ENCODE results near the gene MCTS1.
"Not testable (repeated sequence)": the region's sequence is repeated elsewhere in the genome, so short reads cannot be mapped to it uniquely, and the experiment has no call there.

The MCTS1 gene
- 38.3 to 48.1 reads per million in 2 donors for total RNA-seq

DNA sequence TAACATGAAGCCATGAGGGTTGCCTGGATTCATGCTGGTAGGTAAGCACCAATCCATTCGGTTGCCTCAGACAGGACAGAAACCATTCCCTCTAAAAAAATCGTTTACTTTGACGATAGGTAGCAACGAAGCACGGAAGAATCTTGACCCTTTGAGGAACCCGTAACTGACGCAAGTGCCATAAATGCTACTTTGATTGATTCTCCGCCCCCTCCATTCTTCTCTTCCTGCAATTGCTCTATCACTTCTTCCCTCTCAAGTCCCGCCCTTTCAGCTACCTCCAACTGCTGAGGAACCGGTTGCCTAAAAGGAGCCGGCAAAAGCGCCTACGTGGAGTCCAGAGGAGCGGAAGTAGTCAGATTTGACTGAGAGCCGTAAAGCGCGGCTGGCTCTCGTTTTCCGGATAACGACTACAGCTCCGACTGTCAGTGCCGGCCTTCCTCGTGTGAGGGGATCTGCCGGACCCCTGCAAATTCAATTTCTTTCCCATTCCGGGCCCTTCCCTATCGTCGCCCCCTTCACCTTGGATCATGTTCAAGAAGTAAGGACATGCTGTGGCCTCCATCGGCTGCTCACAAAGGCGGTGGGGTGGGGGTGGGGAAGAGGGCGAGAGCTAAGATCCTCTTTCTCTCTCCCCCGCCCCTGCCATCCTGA lies at the start of gene MCTS1:
Gene MCTS1 (plus strand): TSS at position 395 of the 654 bp plus-strand sequence. CDS start 136 bp downstream, at position 531.
- no peak for DNase-seq

- DNase-seq: no peak
Observed at GRCh38 chrX:120556251-120556650, 47.6 kb upstream of the MCTS1 start.

GRCh38 chrX:120559804-120560203 lies 44.1 kb upstream of the MCTS1 start:
- no peak for DNase-seq

DNA sequence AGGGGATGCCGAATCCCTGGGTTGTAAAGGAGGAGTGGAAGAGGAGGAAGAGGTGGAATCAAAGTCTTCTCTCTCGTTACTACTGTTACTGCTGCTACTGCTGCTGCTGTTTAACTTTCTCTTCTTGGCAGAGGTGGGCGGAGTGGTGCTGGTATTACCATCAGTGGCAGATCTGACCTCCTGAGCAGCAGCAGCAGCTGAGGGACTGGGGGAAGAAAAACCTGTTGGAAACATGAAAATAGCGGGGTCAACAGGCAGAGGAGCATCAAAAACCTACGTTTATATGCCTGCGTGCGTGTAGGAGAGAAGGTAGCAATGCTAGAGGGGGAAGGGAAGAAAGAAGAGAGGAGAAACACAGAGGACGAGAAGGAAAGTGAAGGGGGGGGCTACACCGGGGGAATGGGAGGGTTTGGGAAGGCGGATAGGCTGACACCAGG lies 43.5 kb upstream of the MCTS1 start:
- no peak for DNase-seq

GRCh38 chrX:120560842-120561633 lies 42.9 kb upstream of the MCTS1 start, which contains the start of gene CUL4B:
Gene CUL4B (minus strand): TSS chrX:120560962. CDS start chrX:120560638, 324 bp downstream.
- peak; percentile 87 for DNase-seq

DNA sequence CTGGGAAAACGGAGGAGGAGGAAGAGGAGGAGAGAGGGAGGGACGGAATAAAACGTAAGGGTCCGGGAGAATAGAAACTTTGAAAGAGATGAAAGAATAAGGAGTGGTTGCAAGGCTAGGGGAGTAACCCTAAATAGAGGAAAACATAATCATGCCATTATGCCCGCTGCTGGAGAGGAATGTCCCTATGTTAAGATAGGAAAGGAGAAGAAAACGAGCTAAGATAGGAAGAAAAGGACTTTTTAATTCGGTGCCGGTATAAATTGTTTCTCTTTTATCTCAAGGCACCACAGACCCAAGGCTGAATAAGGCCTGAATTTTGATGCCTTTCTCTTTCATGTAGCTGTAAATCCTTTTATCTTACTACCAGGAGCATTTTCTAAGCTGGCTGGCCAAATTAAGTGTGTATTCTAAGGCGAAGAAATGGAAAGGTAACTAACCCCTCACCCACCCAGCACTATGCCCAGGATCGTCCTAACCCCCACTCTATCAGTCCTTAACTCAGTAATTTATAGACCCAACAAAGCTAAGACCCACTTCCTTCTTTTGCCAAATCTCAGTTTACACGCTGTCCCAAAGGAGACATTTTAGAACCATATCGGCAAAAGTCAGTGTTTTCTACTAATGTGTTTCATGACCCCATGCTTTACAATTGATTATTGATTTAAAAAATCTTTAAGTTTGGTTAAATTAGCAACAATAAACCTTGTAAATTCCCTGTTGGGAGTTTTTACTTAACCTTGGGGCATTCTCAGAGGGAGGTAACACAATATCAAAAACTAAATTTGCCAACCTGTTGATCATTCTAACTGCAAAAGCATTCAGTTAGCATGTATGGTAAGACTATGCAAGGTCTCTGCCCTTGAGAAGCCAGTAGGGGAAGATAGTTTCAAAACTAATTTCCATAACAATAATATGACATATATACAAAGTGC lies 42.0 kb upstream of the MCTS1 start:
- DNase-seq: no peak

GRCh38 chrX:120562569-120562926 lies 41.4 kb upstream of the MCTS1 start:
- no peak for DNase-seq

GRCh38 chrX:120564925-120565324 lies 39.0 kb upstream of the MCTS1 start:
- no peak for DNase-seq

GRCh38 chrX:120566817-120567216 lies 37.1 kb upstream of the MCTS1 start:
- no peak for DNase-seq

DNA sequence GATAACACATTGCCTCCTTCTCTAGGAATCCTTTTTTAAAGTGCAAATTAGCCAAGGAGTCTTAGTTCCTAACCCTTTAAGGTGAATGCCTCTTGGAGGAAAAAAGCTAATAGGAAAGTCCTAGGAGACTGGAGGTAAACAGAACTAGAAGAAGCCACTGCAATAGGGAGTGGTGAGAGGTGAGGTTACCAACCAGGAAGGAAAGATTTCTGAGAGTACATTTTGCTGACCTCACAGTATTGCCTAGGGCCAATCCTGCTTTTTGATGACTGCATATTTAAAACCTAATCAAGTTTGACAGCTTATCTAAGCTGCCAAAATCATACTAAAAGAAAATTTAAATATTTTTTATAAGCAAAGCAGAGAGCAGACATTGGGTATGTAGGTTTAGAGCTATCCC lies 35.9 kb upstream of the MCTS1 start:
- no peak for DNase-seq

DNA sequence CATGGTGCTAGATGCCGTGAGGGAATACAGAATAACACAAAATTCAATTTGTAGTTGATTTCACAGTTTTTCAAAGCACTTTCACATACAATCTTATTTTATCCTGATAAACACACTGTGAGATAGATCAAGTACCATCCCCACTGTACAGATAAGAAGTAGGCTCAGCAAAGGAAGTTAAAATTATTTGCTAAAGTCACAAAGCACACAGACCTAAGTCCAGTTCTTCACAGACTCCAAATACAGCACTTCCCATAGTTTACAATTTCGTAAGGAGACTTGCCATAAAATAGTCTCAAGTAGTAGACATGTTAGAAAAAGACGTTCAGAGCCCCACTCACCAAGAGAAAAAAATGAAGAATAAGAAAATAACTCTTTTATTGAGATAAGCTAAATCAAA lies 35.3 kb upstream of the MCTS1 start:
- DNase-seq: no peak

DNA sequence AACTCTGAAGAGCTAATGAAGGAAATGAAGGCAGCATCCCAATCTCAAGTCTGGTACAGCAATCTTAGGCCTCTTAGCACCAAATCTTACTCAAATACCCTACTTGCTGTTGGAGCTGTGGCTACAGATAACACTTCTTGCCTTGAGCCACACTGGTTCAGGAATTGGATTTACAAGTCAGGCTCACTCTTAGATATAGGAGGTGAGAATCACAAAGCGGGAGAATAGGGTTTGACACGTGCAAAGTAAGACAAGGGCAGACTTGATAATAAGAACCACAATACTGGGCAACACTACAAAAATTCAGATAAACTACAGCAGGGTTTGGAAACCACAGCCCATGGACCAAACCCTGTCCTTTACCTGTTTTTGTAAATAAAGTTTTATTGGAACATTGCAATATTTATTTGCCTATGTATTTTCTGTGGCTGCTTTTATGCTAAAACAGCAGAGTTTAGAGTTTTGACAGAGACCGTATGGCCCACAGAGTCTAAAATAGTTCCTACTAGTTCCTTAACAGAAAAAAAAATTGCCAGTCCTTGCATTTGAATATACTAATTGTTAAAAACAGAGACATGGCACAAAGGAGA lies 33.8 kb upstream of the MCTS1 start:
- no peak for DNase-seq

DNA sequence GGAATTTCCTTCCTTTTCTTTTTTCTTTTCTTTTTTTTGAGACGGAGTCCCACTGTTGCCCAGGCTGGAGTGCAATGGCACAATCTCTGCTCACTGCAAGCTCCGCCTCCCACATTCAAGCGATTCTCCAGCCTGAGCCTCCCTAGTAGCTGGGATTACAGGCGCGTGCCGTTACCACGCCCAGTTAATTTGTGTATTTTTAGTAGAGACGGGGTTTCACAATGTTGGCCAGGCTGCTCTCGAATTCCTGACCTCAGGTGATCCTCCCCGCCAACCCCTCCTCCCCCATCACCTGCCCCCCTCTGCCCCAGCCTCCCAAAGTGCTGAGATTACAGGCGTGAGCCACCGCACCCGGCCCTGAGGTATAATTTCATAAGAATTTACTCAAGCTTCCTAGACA lies 30.1 kb upstream of the MCTS1 start:
- not testable (repeated sequence) for DNase-seq

DNA sequence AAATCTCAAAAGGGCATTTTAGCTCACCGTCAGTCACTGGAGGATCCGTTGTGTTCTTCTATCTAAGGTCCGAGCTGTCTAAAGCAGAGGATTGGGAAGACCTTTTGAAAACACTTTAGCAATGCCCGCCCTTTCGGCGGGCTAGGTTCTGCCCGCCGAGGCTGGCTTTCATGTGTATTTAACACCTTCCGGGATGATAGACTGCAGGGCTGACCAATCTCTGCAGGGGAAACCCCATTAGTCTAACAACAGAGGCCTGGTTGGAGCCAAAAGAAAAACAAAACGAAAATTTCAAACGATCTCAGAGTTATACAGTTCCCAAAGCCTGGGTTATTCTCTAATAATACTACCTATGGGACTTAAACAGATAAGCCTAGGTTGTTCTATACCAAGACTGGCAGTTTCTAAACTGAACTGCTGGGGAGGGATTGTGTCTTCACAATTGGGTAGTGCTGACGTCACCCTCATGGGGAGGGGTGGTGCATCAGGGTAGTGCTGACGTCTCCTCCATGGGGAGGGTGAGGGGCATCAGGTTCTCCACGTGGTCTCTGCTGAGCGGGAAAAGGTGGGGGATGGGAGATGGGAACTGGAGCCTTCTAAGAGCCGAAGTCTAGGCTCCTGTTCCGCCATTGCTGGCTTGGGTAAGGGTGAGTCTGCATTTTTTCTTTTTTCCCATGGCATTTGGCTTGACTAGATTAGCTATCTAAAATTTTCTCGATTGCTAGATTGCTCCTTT lies 28.4 kb upstream of the MCTS1 start:
- DNase-seq: no peak

GRCh38 chrX:120585702-120586101 lies 18.2 kb upstream of the MCTS1 start:
- no peak for DNase-seq

DNA sequence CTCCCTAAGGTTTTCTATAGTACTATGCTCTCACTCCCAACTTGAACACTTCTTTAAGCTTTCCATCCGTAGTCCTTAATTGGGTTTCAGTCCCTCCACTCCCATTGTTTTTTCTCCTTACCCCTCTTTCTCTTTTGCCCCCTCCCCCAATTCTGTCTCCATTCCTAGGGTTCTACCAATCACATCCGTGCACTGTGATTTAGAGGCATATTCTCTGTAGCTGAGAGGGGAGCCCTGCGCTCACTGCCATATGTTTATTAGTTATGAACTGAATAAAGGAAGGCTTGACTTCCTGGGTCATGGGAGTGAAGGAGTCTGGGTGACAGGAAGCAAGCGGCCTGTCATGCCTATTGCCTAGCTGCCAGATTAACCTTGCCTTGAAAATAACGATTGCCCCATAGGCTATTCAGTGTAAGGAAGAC lies 471 bp downstream of the MCTS1 start:
- DNase-seq: no peak

- no peak for DNase-seq
Observed at GRCh38 chrX:120612086-120612485, 8.2 kb downstream of the MCTS1 start.

- no peak for DNase-seq
Observed at GRCh38 chrX:120614816-120615215, 10.9 kb downstream of the MCTS1 start.

DNA sequence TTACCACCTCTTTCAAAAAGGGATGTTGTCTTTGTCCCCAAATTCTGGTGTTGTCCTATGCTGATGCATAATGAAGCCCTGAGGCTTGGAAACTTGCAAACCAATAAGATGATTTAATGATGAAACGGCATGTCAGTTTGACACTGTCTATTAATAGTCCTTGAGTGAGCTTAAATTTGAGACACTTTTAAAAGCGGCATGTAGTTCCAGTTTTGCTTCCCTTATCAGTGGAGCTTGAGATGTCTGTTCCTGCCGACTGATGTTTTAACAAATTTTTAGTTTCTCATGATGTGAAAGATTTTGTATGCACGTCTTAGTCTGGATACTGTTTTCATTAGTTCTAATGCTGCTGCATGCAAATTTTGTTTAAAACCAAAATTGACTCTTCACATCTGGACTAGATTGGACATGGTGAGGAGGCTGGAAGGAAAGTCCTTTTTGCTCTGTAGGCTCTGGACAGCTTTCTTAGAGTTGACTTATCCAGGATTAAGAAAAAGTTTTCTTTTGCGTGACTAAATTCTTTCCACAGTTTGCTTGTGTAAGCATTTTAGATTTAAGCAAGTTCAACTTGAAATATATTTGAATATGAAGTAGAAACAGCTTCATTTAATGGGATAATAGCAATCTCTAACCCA lies 14.2 kb downstream of the MCTS1 start:
- no peak for DNase-seq

DNA sequence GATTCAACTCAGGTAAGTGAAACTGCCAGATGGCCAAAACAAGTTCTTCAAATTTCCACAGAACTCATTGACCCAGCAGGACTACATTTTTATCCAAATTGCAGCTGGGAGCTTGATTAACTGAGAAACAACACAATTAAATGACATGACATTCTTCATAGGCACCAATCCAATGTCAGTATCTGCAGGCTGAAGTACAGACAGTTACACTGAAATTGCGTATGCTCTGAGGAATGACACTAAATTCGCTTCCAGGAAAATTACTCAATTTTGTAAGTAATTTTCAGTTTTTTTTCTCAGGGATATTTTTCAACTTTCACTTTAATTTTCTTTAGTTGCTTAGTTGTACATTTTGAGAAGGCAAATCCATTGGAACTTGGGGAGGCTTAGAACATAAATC lies 21.5 kb downstream of the MCTS1 start:
- DNase-seq: no peak
